GM12878 (cell line): ENCODE measurements around the gene SRSF2. TPM values are rescaled to one million over a fixed set of nuclear protein-coding genes. Genes with fewer than 3 reads are reported as not detected.

ENCODE experiments used
- ATAC-seq: fragments of 200-7000 bp; cut with Tn5 transposase; 3 replicates; pipeline ENCODE4 v1.9.1; 2020; ENCODE audit warnings: mild to moderate bottlenecking, moderate library complexity
- BruUV-seq: library from RNA; stranded (reverse); fragments of 400-500 nt; replicated peaks from 2 replicates; lab custom pipeline; 2021; lab: Mats Ljungman, UMichigan
- CTCF ChIA-PET: fragments of 300-600 bp; sonication (Branson Sonifier 250); formaldehyde crosslinking; extraction: SDS; loops from one replicate; lab custom pipeline; 2021; ENCODE audit warnings: inconsistent platforms; lab: Yijun Ruan, JAX
- POLR2A ChIA-PET: fragments of 350-600 bp; formaldehyde crosslinking; extraction: SDS; loops from one replicate; lab custom pipeline; 2021; ENCODE audit warnings: inconsistent platforms; lab: Charles Lee
- RAD21 ChIA-PET: fragments of 300-600 bp; sonication (Branson Sonifier 250); formaldehyde crosslinking; loops from one replicate; lab custom pipeline; 2023; ENCODE audit warnings: antibody characterized with exemption; ENCODE audit not compliant: unreplicated experiment; lab: Charles Lee
- SMC1A ChIA-PET: fragments of 300-600 bp; sonication (Branson Sonifier 250); formaldehyde crosslinking; loops from one replicate; lab custom pipeline; 2023; ENCODE audit not compliant: unreplicated experiment, uncharacterized antibody; lab: Charles Lee
- DNase-seq: peaks from one replicate; pipeline ENCODE4 v3.0.0-alpha.2; 2011; ENCODE audit warnings: low read depth, low spot score
- FAIRE-seq: peaks from 3 replicates; lab custom pipeline; 2011; peaks lifted over from hg19 to GRCh38; lab: Jason Lieb, UNC
- H2AFZ ChIP-seq: 2 replicates; pipeline ENCODE4 v1.6.0; 2011; ENCODE audit warnings: low read depth, low read length, control low read depth; ENCODE audit not compliant: control insufficient read depth
- H3K27ac ChIP-seq: 2 replicates; pipeline ENCODE4 v1.5.1; 2011; ENCODE audit warnings: control low read depth; ENCODE audit not compliant: control insufficient read depth, insufficient read depth
- H3K27me3 ChIP-seq, 2 experiments: replicated peaks in 1 of 2; 2 replicates each; pipeline versions ENCODE4 v1.6.0 to v1.6.1; 2011; ENCODE audit warnings: low read length in 1 of 2; ENCODE audit not compliant: control insufficient read depth in 2 of 2, insufficient read depth in 2 of 2
- H3K36me3 ChIP-seq, 2 experiments: 2 replicates each; pipeline ENCODE4 v1.5.1; 2011; ENCODE audit warnings: low read length in 1 of 2; ENCODE audit not compliant: control insufficient read depth in 2 of 2, insufficient read depth in 2 of 2
- H3K4me1 ChIP-seq: 2 replicates; pipeline ENCODE4 v1.6.1; 2011; ENCODE audit warnings: mild to moderate bottlenecking, low read length, moderate library complexity, mixed read lengths; ENCODE audit not compliant: control insufficient read depth, insufficient read depth
- H3K4me2 ChIP-seq: 2 replicates; pipeline ENCODE4 v1.6.0; 2011; ENCODE audit warnings: control low read depth; ENCODE audit not compliant: control insufficient read depth, insufficient read depth
- H3K4me3 ChIP-seq: fragments of 200-600 bp; sonication (generic); 2 replicates; pipeline ENCODE4 v1.5.1; 2016
- H3K79me2 ChIP-seq: 2 replicates; pipeline ENCODE4 v1.6.0; 2011; ENCODE audit warnings: low read length; ENCODE audit not compliant: control insufficient read depth, insufficient read depth
- H3K9ac ChIP-seq: 2 replicates; pipeline ENCODE4 v1.8.0; 2011; ENCODE audit warnings: low read length, control low read depth, mixed read lengths; ENCODE audit not compliant: control insufficient read depth, insufficient read depth
- H3K9me3 ChIP-seq: replicated peaks from 3 replicates; pipeline ENCODE4 v1.5.1; 2011; ENCODE audit warnings: mild to moderate bottlenecking, low read length; ENCODE audit not compliant: control insufficient read depth, insufficient read depth
- H4K20me1 ChIP-seq: 2 replicates; pipeline ENCODE4 v1.6.0; 2011; ENCODE audit not compliant: control insufficient read depth, insufficient read depth
- ATF2 ChIP-seq: IDR thresholded peaks from 2 replicates; pipeline ENCODE4 v1.6.1; 2012; ENCODE audit warnings: low read length, inconsistent platforms
- CBX5 ChIP-seq: sonication (generic); IDR thresholded peaks from 2 replicates; pipeline ENCODE4 v1.6.1; 2016; ENCODE audit warnings: low read depth, moderate library complexity, mild to moderate bottlenecking, inconsistent platforms
- CEBPB ChIP-seq, 2 experiments: fragments of 150-350 bp in 1 of 2; IDR thresholded peaks; 2 replicates each; pipeline ENCODE4 v1.6.1; 2012 to 2014; ENCODE audit warnings: low read depth in 2 of 2, low read length in 2 of 2, borderline replicate concordance in 1 of 2, inconsistent platforms in 1 of 2
- HSF1 ChIP-seq: fragments of 150-350 bp; IDR thresholded peaks from 2 replicates; pipeline ENCODE4 v1.6.1; 2014; ENCODE audit warnings: mild to moderate bottlenecking, low read depth, low read length
- MAX ChIP-seq: IDR thresholded peaks from 2 replicates; pipeline ENCODE4 v1.6.1; 2012; ENCODE audit warnings: low read depth, low read length, improper control_type of control experiment
- MEF2B ChIP-seq: fragments of 450-650 bp; IDR thresholded peaks from 2 replicates; pipeline ENCODE4 v1.6.1; 2018; ENCODE audit warnings: mild to moderate bottlenecking, moderate library complexity; ENCODE audit not compliant: partially characterized antibody, poor library complexity, severe bottlenecking
- NR2F1 ChIP-seq: fragments of 450-650 bp; conservative IDR thresholded peaks from 2 replicates; pipeline ENCODE4 v1.6.1; 2017; ENCODE audit warnings: mild to moderate bottlenecking
- SKIL ChIP-seq: fragments of 450-650 bp; IDR thresholded peaks from 2 replicates; pipeline ENCODE4 v1.6.1; 2017; ENCODE audit warnings: mild to moderate bottlenecking, low read depth, inconsistent platforms; ENCODE audit not compliant: poor library complexity, severe bottlenecking
- SMAD1 ChIP-seq: fragments of 450-650 bp; IDR thresholded peaks from 2 replicates; pipeline ENCODE4 v1.6.1; 2018; ENCODE audit warnings: mild to moderate bottlenecking, low read depth; ENCODE audit not compliant: partially characterized antibody
- SP1 ChIP-seq: IDR thresholded peaks from one replicate; pipeline ENCODE4 v1.6.1; 2011; ENCODE audit warnings: low read depth, low read length
- TCF12 ChIP-seq: IDR thresholded peaks from 2 replicates; pipeline ENCODE4 v1.6.1; 2011; ENCODE audit warnings: low read depth, mild to moderate bottlenecking, low read length
- USF1 ChIP-seq: IDR thresholded peaks from 2 replicates; pipeline ENCODE4 v1.6.1; 2011; ENCODE audit warnings: borderline replicate concordance, low read depth, mild to moderate bottlenecking, moderate library complexity, mixed read lengths, low read length; ENCODE audit not compliant: insufficient read depth; ENCODE audit errors: extremely low read length
- ZNF687 ChIP-seq: fragments of 450-650 bp; IDR thresholded peaks from 2 replicates; pipeline ENCODE4 v1.6.1; 2017; ENCODE audit warnings: mild to moderate bottlenecking, moderate library complexity
- WGBS: methylation state at CpG from one replicate; pipeline ENCODE4 v1.1.6; 2016; ENCODE audit warnings: low lambda C conversion rate; ENCODE audit not compliant: insufficient replicate concordance, insufficient coverage; ENCODE audit errors: missing lambda C conversion rate; 5-methylcytosine and 5-hydroxymethylcytosine counted together
- in situ Hi-C: fragments of 300-500 bp; cut with MboI; formaldehyde crosslinking; loops from 9 replicates; pipeline ENCODE4 v1.14.3; 2018; ENCODE audit warnings: mixed read lengths
- intact Hi-C: fragments of 100-400 bp; cut with micrococcal nuclease; formaldehyde crosslinking; loops from one replicate; pipeline ENCODE4 v1.14.2; 2022; ENCODE audit not compliant: unreplicated experiment
- polyA plus RNA-seq, 11 experiments: library from polyadenylated mRNA; depleted of rRNA in 4 of 11; unstranded in 6 of 11; stranded (reverse) in 5 of 11; fragments of >200 nt; fragmentation: Nextera tagmentation in 4 of 11; fragmentation: Illumina TruSeq in 1 of 11; extraction: Ambion mirVana in 4 of 11; extraction: Trizol in 1 of 11; gene quantifications; 1 replicate in 1 of 11; 2 replicates in 10 of 11; pipeline versions ENCODE4 v1.2.1 to v1.2.3, GENCODE V29; 2011 to 2016; ENCODE audit warnings: inconsistent platforms in 2 of 11, missing spikeins in 2 of 11, low read depth in 1 of 11
- total RNA-seq, 4 experiments: library from RNA; depleted of rRNA in 3 of 4; stranded (reverse); fragments of >200 nt in 3 of 4; fragmentation: Illumina TruSeq in 1 of 4; extraction: Trizol in 1 of 4; gene quantifications; 2 replicates each; pipeline versions ENCODE4 v1.2.1 to v1.2.3, GENCODE V29; 2013 to 2021

Gene SRSF2
- total and polyA plus RNA-seq, 10 of the 15 experiments (the other 5 are each of a cell fraction or from before 2014, with no cell fraction given): 225 to 795 (median 410) TPM

GRCh38 chr17:76716839-76717215, 20.3 kb downstream of the SRSF2 start:
- H3K4me2 ChIP-seq: no peak overlapping the region
- no peak overlapping the region for H3K9ac ChIP-seq
- intact Hi-C loops: loop anchor here (10.0 kb wide), 1 partner anchor 92 kb away; no protein-coding TSS in a partner anchor
- POLR2A ChIA-PET: interaction anchor here (1.3 kb wide), 1 partner anchor 11 kb away, joined by 4 read pairs; no protein-coding TSS in a partner anchor
- ATAC-seq: no peak
- 95% methylated on average over 6 of the region's 6 CpGs for WGBS
- H2AFZ ChIP-seq: no peak overlapping the region
- CTCF ChIA-PET: interaction anchor here (0.8 to 6.5 kb wide), 5 partner anchors 9 to 158 kb away, joined by 3 to 65 read pairs (median 4); partner anchors contain the start of genes JMJD6 and METTL23
- no peak overlapping the region for H3K27ac ChIP-seq
- SMC1A ChIA-PET: no interaction called here
- H3K4me1 ChIP-seq: peaks cover 8% of the 10 kb centered on the region
- peaks cover 17 to 51% of the 10 kb centered on the region in 2 experiments for H3K36me3 ChIP-seq
- no TSS peak for BruUV-seq
- H3K27me3 ChIP-seq: no peaks in the 10 kb centered on the region
- peaks cover 2% of the 10 kb centered on the region; the same call in 1 of the 2 replicates for H3K79me2 ChIP-seq
- in situ Hi-C loops: no loop called here
- DNase-seq: no peak
- H3K9me3 ChIP-seq: no peaks in the 10 kb centered on the region
- peaks cover 5% of the 10 kb centered on the region for H4K20me1 ChIP-seq
- FAIRE-seq: no peak
- RAD21 ChIA-PET: no interaction called here
- no peak overlapping the region for H3K4me3 ChIP-seq
- TF ChIP-seq SP1 (no peak), ZNF687 (no peak), SMAD1 (no peak), ATF2 (no peak), HSF1 (no peak), TCF12 (no peak), USF1 (no peak), NR2F1 (no peak), SKIL (no peak), MEF2B (no peak), MAX (no peak), CBX5 (no peak), CEBPB (IDR thresholded peaks at IDR 0.05; ENCODE audit: borderline replicate concordance in 1 of 2, low read depth in 2 of 2, low read length in 2 of 2) (no peak)
